ENCODE measurements around the gene CD3E.

- TF ChIP-seq CTCF (conservative IDR thresholded peaks at IDR 0.05; ENCODE audit: low read length) (no peak), EZH2phosphoT487 (IDR thresholded peaks at IDR 0.05; ENCODE audit: borderline replicate concordance) (no peak)
These were observed 44.2 kb upstream of the CD3E start for GRCh38 chr11:118260353-118260752.

All from Loucy (cell line).